B cell (primary cell): Measurements from ENCODE around the gene PCSK9. TPM values are rescaled to one million over a fixed set of nuclear protein-coding genes. Genes with fewer than 3 reads are reported as not detected.

Experiments
- ATAC-seq: fragments of 200-7000 bp; cut with Tn5 transposase; one replicate; pipeline ENCODE4 v1.10.0; 2021; ENCODE audit warnings: low read depth, mild to moderate bottlenecking, moderate number of reproducible peaks, moderate library complexity
- CTCF ChIA-PET: fragments of 350-600 bp; sonication (Branson Sonifier 250); formaldehyde crosslinking; loops from one replicate; lab custom pipeline; 2021; ENCODE audit warnings: antibody characterized with exemption, inconsistent platforms; lab: Charles Lee
- POLR2A ChIA-PET: fragments of 350-600 bp; sonication (Branson Sonifier 250); formaldehyde crosslinking; loops from one replicate; lab custom pipeline; 2021; ENCODE audit warnings: antibody characterized with exemption; lab: Charles Lee
- DNase-seq: peaks from one replicate; pipeline ENCODE4 v3.0.0; 2013
- H2AFZ ChIP-seq: 2 replicates; pipeline ENCODE4 v1.6.1; 2012; ENCODE audit warnings: mild to moderate bottlenecking, low read depth, low read length; ENCODE audit not compliant: insufficient read depth, poor library complexity, severe bottlenecking
- H3K27ac ChIP-seq, 2 donors: 1 replicate in 1 of 2; 2 replicates in 1 of 2; pipeline ENCODE4 v1.5.1; 2012 to 2013; ENCODE audit warnings: low read length in 2 of 2, mild to moderate bottlenecking in 2 of 2, moderate library complexity in 1 of 2
- H3K27me3 ChIP-seq, 4 experiments: fragments of 200-600 bp in 1 of 4; sonication (generic) in 1 of 4; replicated peaks in 1 of 4; 1 replicate in 2 of 4; 2 replicates in 2 of 4; pipeline versions ENCODE4 v1.6.1 to v1.7.0; 2013 to 2016; ENCODE audit warnings: low read length in 3 of 4, mild to moderate bottlenecking in 2 of 4, mixed read lengths in 1 of 4, moderate library complexity in 1 of 4; ENCODE audit not compliant: insufficient read depth in 4 of 4, control insufficient read depth in 3 of 4; ENCODE audit errors: control extremely low read depth in 1 of 4
- H3K36me3 ChIP-seq, 2 experiments: replicated peaks in 1 of 2; 1 replicate in 1 of 2; 2 replicates in 1 of 2; pipeline versions ENCODE4 v1.6.1 to v1.7.1; 2013; ENCODE audit warnings: low read length in 1 of 2; ENCODE audit not compliant: insufficient read depth in 2 of 2, control insufficient read depth in 1 of 2; ENCODE audit errors: control extremely low read depth in 1 of 2, extremely low read depth in 1 of 2
- H3K4me1 ChIP-seq, 2 donors: fragments of 200-600 bp in 1 of 2; sonication (generic) in 1 of 2; 1 replicate in 1 of 2; 2 replicates in 1 of 2; pipeline versions ENCODE4 v1.5.1 to v1.6.1; 2013 to 2017; ENCODE audit warnings: low read length in 2 of 2; ENCODE audit not compliant: control insufficient read depth in 2 of 2, insufficient read depth in 2 of 2
- H3K4me2 ChIP-seq: replicated peaks from 2 replicates; pipeline ENCODE3; 2012; ENCODE audit warnings: mild to moderate bottlenecking, low read depth, low read length; ENCODE audit not compliant: poor library complexity, severe bottlenecking
- H3K4me3 ChIP-seq, 5 experiments: fragments of 200-600 bp in 1 of 5; sonication (generic) in 1 of 5; 1 replicate in 3 of 5; 2 replicates in 2 of 5; pipeline versions ENCODE4 v1.5.1 to v1.7.0; 2011 to 2016; ENCODE audit warnings: low read length in 4 of 5, mild to moderate bottlenecking in 4 of 5, low read depth in 2 of 5, control low read depth in 1 of 5, moderate library complexity in 1 of 5; ENCODE audit not compliant: insufficient read depth in 1 of 5; ENCODE audit errors: control extremely low read depth in 1 of 5, extremely low read depth in 1 of 5
- H3K79me2 ChIP-seq: fragments of 200-600 bp; sonication (generic); one replicate; pipeline ENCODE4 v1.6.0; 2016; ENCODE audit warnings: low read length; ENCODE audit not compliant: control insufficient read depth, insufficient read depth
- H3K9ac ChIP-seq: fragments of 200-600 bp; sonication (generic); 2 replicates; pipeline ENCODE4 v1.6.1; 2017; ENCODE audit warnings: mild to moderate bottlenecking, low read length, moderate library complexity
- H3K9me3 ChIP-seq, 3 donors: one replicate each; pipeline versions ENCODE4 v1.6.1 to v1.7.1; 2013; ENCODE audit warnings: low read length in 2 of 3; ENCODE audit not compliant: control insufficient read depth in 2 of 3, insufficient read depth in 1 of 3; ENCODE audit errors: control extremely low read depth in 1 of 3
- H4K20me1 ChIP-seq: 2 replicates; pipeline ENCODE4 v1.6.0; 2012; ENCODE audit warnings: mild to moderate bottlenecking, low read length; ENCODE audit not compliant: insufficient read depth, control insufficient read depth, poor library complexity, severe bottlenecking
- H3K27ac Mint-ChIP-seq: one replicate; pipeline ENCODE4 v1.8.0; 2021; ENCODE audit warnings: mixed read lengths
- H3K27me3 Mint-ChIP-seq: one replicate; pipeline ENCODE4 v1.8.0; 2021; ENCODE audit warnings: mixed read lengths
- H3K4me1 Mint-ChIP-seq: one replicate; pipeline ENCODE4 v1.8.0; 2021; ENCODE audit warnings: mixed read lengths
- H3K4me3 Mint-ChIP-seq: one replicate; pipeline ENCODE4 v1.8.0; 2021; ENCODE audit warnings: mixed read lengths
- H3K9me3 Mint-ChIP-seq: one replicate; pipeline ENCODE4 v1.8.0; 2022; ENCODE audit warnings: mixed read lengths; ENCODE audit not compliant: insufficient read depth
- CTCF ChIP-seq: fragments of 200-600 bp; IDR thresholded peaks from one replicate; pipeline ENCODE4 v1.8.0; 2022; ENCODE audit warnings: antibody characterized with exemption, mild to moderate bottlenecking
- EZH2 ChIP-seq: IDR thresholded peaks from 2 replicates; pipeline ENCODE4 v1.6.1; 2012; ENCODE audit warnings: borderline replicate concordance, low read depth, mild to moderate bottlenecking, moderate library complexity, low read length; ENCODE audit not compliant: insufficient read depth, poor library complexity, severe bottlenecking
- WGBS: methylation state at CpG from one replicate; pipeline ENCODE4 v1.1.5; 2013; ENCODE audit warnings: missing lambda C conversion rate; ENCODE audit not compliant: insufficient coverage; 5-methylcytosine and 5-hydroxymethylcytosine counted together
- intact Hi-C: fragments of 100-400 bp; cut with micrococcal nuclease; formaldehyde crosslinking; loops from one replicate; pipeline ENCODE4 v1.10.0; 2022
- polyA plus RNA-seq: library from polyadenylated mRNA; depleted of rRNA; stranded (reverse); fragments of >200 nt; gene quantifications from 2 replicates; pipeline ENCODE4 v1.2.3, GENCODE V29; 2012
- total RNA-seq, 2 donors: library from RNA; stranded (reverse); fragments of 120-200 nt in 1 of 2; gene quantifications; 1 replicate in 1 of 2; 2 replicates in 1 of 2; pipeline versions ENCODE4 v1.2.3 to v1.2.4, GENCODE V29; 2013 to 2022

Gene PCSK9
- total and polyA plus RNA-seq, 2 donors (not counting 1 experiment from before 2014, with no cell fraction given) = not detected

- no peak overlapping the region for H3K27ac ChIP-seq
- H3K27me3 ChIP-seq = no peaks in the 10 kb centered on the region
- Mint-ChIP-seq H3K9me3 (no peaks in the 10 kb centered on the region), H3K27me3 (no peaks in the 10 kb centered on the region), H3K4me3 (no peak overlapping the region), H3K27ac (no peak overlapping the region), H3K4me1 (no peaks in the 10 kb centered on the region)
- H3K36me3 ChIP-seq = no peaks in the 10 kb centered on the region
- no peak overlapping the region for H2AFZ ChIP-seq
- no peak overlapping the region for H3K4me3 ChIP-seq
- H3K9me3 ChIP-seq = no peaks in the 10 kb centered on the region
- 87% methylated on average over 12 of the region's 15 CpGs for WGBS
- H4K20me1 ChIP-seq = no peaks in the 10 kb centered on the region
- TF ChIP-seq EZH2 (no peak), CTCF (no peak)
- DNase-seq = no peak
- H3K4me1 ChIP-seq = no peaks in the 10 kb centered on the region
- no peak overlapping the region for H3K4me2 ChIP-seq
- H3K9ac ChIP-seq = no peak overlapping the region
- CTCF ChIA-PET = no interaction called here
- intact Hi-C loops = no loop called here
- H3K79me2 ChIP-seq = no peaks in the 10 kb centered on the region
- ATAC-seq = no peak
- POLR2A ChIA-PET = no interaction called here
Measured at GRCh38 chr1:55057270-55057955, 18.1 kb downstream of the PCSK9 start.

- intact Hi-C loops = no loop called here
- no peak overlapping the region for H3K4me2 ChIP-seq
- H3K4me3 ChIP-seq = no peak overlapping the region
- ATAC-seq (no peak), DNase-seq (no peak)
- H3K4me3 Mint-ChIP-seq = no peak overlapping the region
- 92% methylated on average over 5 of the region's 6 CpGs for WGBS
- H3K27ac ChIP-seq = no peak overlapping the region
- ChIA-PET CTCF (interaction anchor here (0.6 kb wide), 1 partner anchor 274 kb away, joined by 3 read pairs; no protein-coding TSS in a partner anchor), POLR2A (no interaction called here)
- no peaks in the 10 kb centered on the region for H4K20me1 ChIP-seq
- no peaks in the 10 kb centered on the region for H3K4me1 Mint-ChIP-seq
- H3K9me3 ChIP-seq = no peaks in the 10 kb centered on the region
- no peaks in the 10 kb centered on the region for H3K9me3 Mint-ChIP-seq
- no peak overlapping the region for H2AFZ ChIP-seq
- TF ChIP-seq CTCF = no peak
- TF ChIP-seq EZH2 = no peak
- no peaks in the 10 kb centered on the region for H3K27me3 Mint-ChIP-seq
- H3K27me3 ChIP-seq = no peaks in the 10 kb centered on the region
- H3K9ac ChIP-seq = no peak overlapping the region
- H3K36me3 ChIP-seq = no peaks in the 10 kb centered on the region
- H3K4me1 ChIP-seq = no peaks in the 10 kb centered on the region
- no peak overlapping the region for H3K27ac Mint-ChIP-seq
- H3K79me2 ChIP-seq = no peaks in the 10 kb centered on the region
Measured at GRCh38 chr1:55057956-55058298, 18.6 kb downstream of the PCSK9 start.
